GM18907 (cell line): Measurements from ENCODE around the gene GPATCH11.

ENCODE experiments used
- ATAC-seq: cut with Tn5 transposase; IDR thresholded peaks from one replicate; pipeline ENCODE4 v1.9.1; 2021; ENCODE audit warnings: mild to moderate bottlenecking, moderate library complexity; ENCODE audit not compliant: unreplicated experiment

The GPATCH11 gene

GRCh38 chr2:37104178-37104577, 19.9 kb downstream of the GPATCH11 start:
- no peak for ATAC-seq

GRCh38 chr2:37105150-37105549, 20.8 kb downstream of the GPATCH11 start:
- no peak for ATAC-seq

- ATAC-seq = no peak
Observed at GRCh38 chr2:37109523-37109922, 25.2 kb downstream of the GPATCH11 start.

GRCh38 chr2:37110306-37111212, 26.2 kb downstream of the GPATCH11 start:
- no peak for ATAC-seq

- ATAC-seq = no peak
Observed at GRCh38 chr2:37111958-37112357, 27.6 kb downstream of the GPATCH11 start.

- no peak for ATAC-seq
Observed at GRCh38 chr2:37117566-37117965, 33.2 kb downstream of the GPATCH11 start.

- ATAC-seq = no peak
Observed at GRCh38 chr2:37119157-37119556, 34.8 kb downstream of the GPATCH11 start.

GRCh38 chr2:37125416-37125815, 41.1 kb downstream of the GPATCH11 start:
- no peak for ATAC-seq

- no peak for ATAC-seq
Observed at GRCh38 chr2:37132914-37133313, 48.6 kb downstream of the GPATCH11 start.

GRCh38 chr2:37142546-37142945, 58.2 kb downstream of the GPATCH11 start:
- ATAC-seq = no peak

- no peak for ATAC-seq
Observed at GRCh38 chr2:37143974-37144373, 59.7 kb downstream of the GPATCH11 start.

- no peak for ATAC-seq
Observed at GRCh38 chr2:37146062-37146461, 61.7 kb downstream of the GPATCH11 start.

- no peak for ATAC-seq
Observed at GRCh38 chr2:37148325-37148724, 64.0 kb downstream of the GPATCH11 start.
